Astrocyte (in vitro differentiated cells and primary cell): ENCODE data around the gene NDUFAF5. TPM values are rescaled to one million over a fixed set of nuclear protein-coding genes. Genes with fewer than 3 reads are reported as not detected.

ENCODE experiments used
- DNase-seq: peaks from one replicate; pipeline ENCODE4 v3.0.0-alpha.2; 2010; ENCODE audit warnings: low read depth
- FAIRE-seq: peaks from 2 replicates; lab custom pipeline; 2011; peaks lifted over from hg19 to GRCh38; lab: Jason Lieb, UNC
- H2AFZ ChIP-seq: 2 replicates; pipeline ENCODE4 v1.6.0; 2012; ENCODE audit warnings: low read depth, low read length, inconsistent platforms
- H3K27ac ChIP-seq: 2 replicates; pipeline ENCODE4 v1.5.1; 2011; ENCODE audit warnings: low read depth, low read length, inconsistent platforms
- H3K27me3 ChIP-seq: 2 replicates; pipeline ENCODE4 v1.6.0; 2011; ENCODE audit warnings: low read length, inconsistent platforms; ENCODE audit not compliant: insufficient read depth
- H3K36me3 ChIP-seq: 2 replicates; pipeline ENCODE4 v1.5.1; 2011; ENCODE audit warnings: low read length, inconsistent platforms; ENCODE audit not compliant: insufficient read depth
- H3K4me1 ChIP-seq: 2 replicates; pipeline ENCODE4 v1.5.1; 2011; ENCODE audit warnings: low read length, inconsistent platforms; ENCODE audit not compliant: insufficient read depth
- H3K4me2 ChIP-seq: 2 replicates; pipeline ENCODE4 v1.6.0; 2012; ENCODE audit warnings: low read length, inconsistent platforms
- H3K4me3 ChIP-seq: 2 replicates; pipeline ENCODE4 v1.5.1; 2011; ENCODE audit warnings: low read depth, mild to moderate bottlenecking, low read length, inconsistent platforms; ENCODE audit not compliant: insufficient read depth
- H3K79me2 ChIP-seq: 2 replicates; pipeline ENCODE4 v1.6.0; 2012; ENCODE audit warnings: mild to moderate bottlenecking, low read length, inconsistent platforms; ENCODE audit not compliant: insufficient read depth
- H3K9ac ChIP-seq: 2 replicates; pipeline ENCODE4 v1.6.0; 2012; ENCODE audit warnings: mild to moderate bottlenecking, low read length, inconsistent platforms
- H3K9me3 ChIP-seq: 2 replicates; pipeline ENCODE4 v1.5.1; 2012; ENCODE audit warnings: low read depth, mild to moderate bottlenecking, low read length, inconsistent platforms; ENCODE audit not compliant: insufficient read depth
- H4K20me1 ChIP-seq: 2 replicates; pipeline ENCODE4 v1.6.0; 2012; ENCODE audit warnings: low read length, inconsistent platforms; ENCODE audit not compliant: insufficient read depth
- H3K27ac Mint-ChIP-seq: one replicate; pipeline ENCODE4 v1.8.0; 2021; ENCODE audit warnings: mild to moderate bottlenecking, mixed read lengths; ENCODE audit not compliant: unreplicated experiment
- H3K27me3 Mint-ChIP-seq: one replicate; pipeline ENCODE4 v1.8.0; 2021; ENCODE audit warnings: low read depth, mixed read lengths; ENCODE audit not compliant: unreplicated experiment
- H3K36me3 Mint-ChIP-seq: one replicate; pipeline ENCODE4 v1.8.0; 2021; ENCODE audit warnings: low read depth, mixed read lengths; ENCODE audit not compliant: unreplicated experiment
- H3K4me1 Mint-ChIP-seq: one replicate; pipeline ENCODE4 v1.8.0; 2021; ENCODE audit warnings: low read depth, mixed read lengths; ENCODE audit not compliant: unreplicated experiment
- H3K4me3 Mint-ChIP-seq: one replicate; pipeline ENCODE4 v1.8.0; 2021; ENCODE audit warnings: mild to moderate bottlenecking, moderate library complexity, mixed read lengths; ENCODE audit not compliant: unreplicated experiment
- H3K9me3 Mint-ChIP-seq: one replicate; pipeline ENCODE4 v1.8.0; 2021; ENCODE audit warnings: mild to moderate bottlenecking, mixed read lengths; ENCODE audit not compliant: unreplicated experiment
- CTCF ChIP-seq: IDR thresholded peaks from 2 replicates; pipeline ENCODE4 v1.5.1; 2011; ENCODE audit warnings: low read depth, mild to moderate bottlenecking, inconsistent platforms, low read length, moderate library complexity; ENCODE audit not compliant: insufficient read depth
- EZH2 ChIP-seq: IDR thresholded peaks from 2 replicates; pipeline ENCODE4 v1.6.1; 2012; ENCODE audit warnings: mild to moderate bottlenecking, low read length, inconsistent platforms; ENCODE audit not compliant: insufficient read depth
- total RNA-seq: library from RNA; stranded (reverse); gene quantifications from 2 replicates; pipeline ENCODE4 v1.2.1, GENCODE V29; 2021

NDUFAF5 gene
- total RNA-seq, 1 donor from 2014 or later, result 31.6 TPM

- no peak overlapping the region for H3K27ac Mint-ChIP-seq
- no peak overlapping the region for H3K9ac ChIP-seq
- H3K27ac ChIP-seq, result no peak overlapping the region
- no peaks in the 10 kb centered on the region for H3K4me1 ChIP-seq
- no peaks in the 10 kb centered on the region for H3K27me3 ChIP-seq
- TF ChIP-seq CTCF (no peak), EZH2 (no peak)
- no peaks in the 10 kb centered on the region for H3K9me3 ChIP-seq
- no peak overlapping the region for H3K4me2 ChIP-seq
- H3K9me3 Mint-ChIP-seq, result no peaks in the 10 kb centered on the region
- H4K20me1 ChIP-seq, result no peaks in the 10 kb centered on the region
- no peak for DNase-seq
- H3K36me3 ChIP-seq, result no peaks in the 10 kb centered on the region
- no peaks in the 10 kb centered on the region for H3K27me3 Mint-ChIP-seq
- H3K4me3 Mint-ChIP-seq, result no peak overlapping the region
- no peak overlapping the region for H3K4me3 ChIP-seq
- H3K79me2 ChIP-seq, result no peaks in the 10 kb centered on the region
- FAIRE-seq, result no peak
- H3K4me1 Mint-ChIP-seq, result no peaks in the 10 kb centered on the region
- no peak overlapping the region for H2AFZ ChIP-seq
- no peaks in the 10 kb centered on the region for H3K36me3 Mint-ChIP-seq
Measured at GRCh38 chr20:13858439-13858838, 73.6 kb downstream of the NDUFAF5 start.

GRCh38 chr20:13858871-13859270 lies 74.0 kb downstream of the NDUFAF5 start:
- no peak for FAIRE-seq
- H3K9me3 Mint-ChIP-seq, result no peaks in the 10 kb centered on the region
- Histone ChIP-seq H3K4me2 (no peak overlapping the region), H2AFZ (no peak overlapping the region), H3K9me3 (no peaks in the 10 kb centered on the region), H3K4me3 (no peak overlapping the region), H4K20me1 (no peaks in the 10 kb centered on the region), H3K79me2 (no peaks in the 10 kb centered on the region), H3K27me3 (no peaks in the 10 kb centered on the region), H3K36me3 (no peaks in the 10 kb centered on the region), H3K4me1 (no peaks in the 10 kb centered on the region), H3K27ac (no peak overlapping the region), H3K9ac (no peak overlapping the region)
- no peaks in the 10 kb centered on the region for H3K36me3 Mint-ChIP-seq
- no peak overlapping the region for H3K4me3 Mint-ChIP-seq
- no peaks in the 10 kb centered on the region for H3K27me3 Mint-ChIP-seq
- no peaks in the 10 kb centered on the region for H3K4me1 Mint-ChIP-seq
- H3K27ac Mint-ChIP-seq, result no peak overlapping the region
- TF ChIP-seq CTCF (no peak), EZH2 (no peak)
- no peak for DNase-seq

GRCh38 chr20:13862245-13862644 lies 77.4 kb downstream of the NDUFAF5 start:
- H3K9ac ChIP-seq, result no peak overlapping the region
- H3K9me3 ChIP-seq, result no peaks in the 10 kb centered on the region
- H3K4me3 ChIP-seq, result no peak overlapping the region
- H3K27me3 ChIP-seq, result no peaks in the 10 kb centered on the region
- no peaks in the 10 kb centered on the region for H4K20me1 ChIP-seq
- no peaks in the 10 kb centered on the region for H3K79me2 ChIP-seq
- DNase-seq (no peak), FAIRE-seq (no peak)
- H3K27ac ChIP-seq, result no peak overlapping the region
- Mint-ChIP-seq H3K4me3 (no peak overlapping the region), H3K27me3 (no peaks in the 10 kb centered on the region), H3K27ac (no peak overlapping the region), H3K9me3 (no peaks in the 10 kb centered on the region), H3K36me3 (no peaks in the 10 kb centered on the region), H3K4me1 (peaks cover 23% of the 10 kb centered on the region)
- TF ChIP-seq CTCF (no peak), EZH2 (no peak)
- peaks cover 5% of the 10 kb centered on the region for H3K4me1 ChIP-seq
- no peaks in the 10 kb centered on the region for H3K36me3 ChIP-seq
- no peak overlapping the region for H3K4me2 ChIP-seq
- no peak overlapping the region for H2AFZ ChIP-seq
